ENCODE results near the gene GUCY2C.

DNA sequence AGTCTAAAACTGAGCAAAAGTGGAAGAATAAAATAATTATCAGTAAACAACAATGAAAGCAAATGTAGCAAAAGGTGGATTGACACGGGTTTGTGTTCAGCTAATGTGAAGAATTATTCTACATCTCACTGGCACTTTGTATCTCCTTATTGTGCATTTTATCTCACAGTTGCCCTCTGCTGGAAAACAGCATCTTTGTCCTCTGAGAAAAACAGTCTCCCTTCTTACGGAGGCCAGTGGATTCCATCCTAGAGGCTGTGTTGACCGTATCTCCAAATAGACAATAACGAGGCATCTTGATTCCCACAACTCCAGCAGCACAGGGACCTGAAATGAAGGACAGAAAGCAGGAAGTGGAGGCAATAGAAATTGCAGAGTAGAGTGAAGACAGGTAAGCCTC lies 77.4 kb downstream of the GUCY2C start:
- TF ChIP-seq, protein P1, sequence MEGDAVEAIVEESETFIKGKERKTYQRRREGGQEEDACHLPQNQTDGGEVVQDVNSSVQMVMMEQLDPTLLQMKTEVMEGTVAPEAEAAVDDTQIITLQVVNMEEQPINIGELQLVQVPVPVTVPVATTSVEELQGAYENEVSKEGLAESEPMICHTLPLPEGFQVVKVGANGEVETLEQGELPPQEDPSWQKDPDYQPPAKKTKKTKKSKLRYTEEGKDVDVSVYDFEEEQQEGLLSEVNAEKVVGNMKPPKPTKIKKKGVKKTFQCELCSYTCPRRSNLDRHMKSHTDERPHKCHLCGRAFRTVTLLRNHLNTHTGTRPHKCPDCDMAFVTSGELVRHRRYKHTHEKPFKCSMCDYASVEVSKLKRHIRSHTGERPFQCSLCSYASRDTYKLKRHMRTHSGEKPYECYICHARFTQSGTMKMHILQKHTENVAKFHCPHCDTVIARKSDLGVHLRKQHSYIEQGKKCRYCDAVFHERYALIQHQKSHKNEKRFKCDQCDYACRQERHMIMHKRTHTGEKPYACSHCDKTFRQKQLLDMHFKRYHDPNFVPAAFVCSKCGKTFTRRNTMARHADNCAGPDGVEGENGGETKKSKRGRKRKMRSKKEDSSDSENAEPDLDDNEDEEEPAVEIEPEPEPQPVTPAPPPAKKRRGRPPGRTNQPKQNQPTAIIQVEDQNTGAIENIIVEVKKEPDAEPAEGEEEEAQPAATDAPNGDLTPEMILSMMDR (IDR thresholded peaks at IDR 0.05; ENCODE audit: insufficient read depth, low read length): peak; percentile 2
- TF ChIP-seq GABPA (IDR thresholded peaks at IDR 0.05; ENCODE audit: low read depth): no peak
- TF ChIP-seq, protein P2, sequence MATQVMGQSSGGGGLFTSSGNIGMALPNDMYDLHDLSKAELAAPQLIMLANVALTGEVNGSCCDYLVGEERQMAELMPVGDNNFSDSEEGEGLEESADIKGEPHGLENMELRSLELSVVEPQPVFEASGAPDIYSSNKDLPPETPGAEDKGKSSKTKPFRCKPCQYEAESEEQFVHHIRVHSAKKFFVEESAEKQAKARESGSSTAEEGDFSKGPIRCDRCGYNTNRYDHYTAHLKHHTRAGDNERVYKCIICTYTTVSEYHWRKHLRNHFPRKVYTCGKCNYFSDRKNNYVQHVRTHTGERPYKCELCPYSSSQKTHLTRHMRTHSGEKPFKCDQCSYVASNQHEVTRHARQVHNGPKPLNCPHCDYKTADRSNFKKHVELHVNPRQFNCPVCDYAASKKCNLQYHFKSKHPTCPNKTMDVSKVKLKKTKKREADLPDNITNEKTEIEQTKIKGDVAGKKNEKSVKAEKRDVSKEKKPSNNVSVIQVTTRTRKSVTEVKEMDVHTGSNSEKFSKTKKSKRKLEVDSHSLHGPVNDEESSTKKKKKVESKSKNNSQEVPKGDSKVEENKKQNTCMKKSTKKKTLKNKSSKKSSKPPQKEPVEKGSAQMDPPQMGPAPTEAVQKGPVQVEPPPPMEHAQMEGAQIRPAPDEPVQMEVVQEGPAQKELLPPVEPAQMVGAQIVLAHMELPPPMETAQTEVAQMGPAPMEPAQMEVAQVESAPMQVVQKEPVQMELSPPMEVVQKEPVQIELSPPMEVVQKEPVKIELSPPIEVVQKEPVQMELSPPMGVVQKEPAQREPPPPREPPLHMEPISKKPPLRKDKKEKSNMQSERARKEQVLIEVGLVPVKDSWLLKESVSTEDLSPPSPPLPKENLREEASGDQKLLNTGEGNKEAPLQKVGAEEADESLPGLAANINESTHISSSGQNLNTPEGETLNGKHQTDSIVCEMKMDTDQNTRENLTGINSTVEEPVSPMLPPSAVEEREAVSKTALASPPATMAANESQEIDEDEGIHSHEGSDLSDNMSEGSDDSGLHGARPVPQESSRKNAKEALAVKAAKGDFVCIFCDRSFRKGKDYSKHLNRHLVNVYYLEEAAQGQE (IDR thresholded peaks at IDR 0.05; ENCODE audit: insufficient replicate concordance, low read depth): no peak
